Loucy (cell line): ENCODE measurements around the gene ACVR1.

Experiments
- EZH2phosphoT487 ChIP-seq: fragments of 200-600 bp; IDR thresholded peaks from 2 replicates; pipeline ENCODE4 v1.6.1; 2018; ENCODE audit warnings: antibody characterized with exemption, mild to moderate bottlenecking, moderate library complexity, borderline replicate concordance
- TF ChIP-seq, protein P1 (sequence below): fragments of 200-600 bp; sonication (generic); conservative IDR thresholded peaks from 2 replicates; pipeline ENCODE4 v1.5.1; 2014; ENCODE audit warnings: mild to moderate bottlenecking, antibody characterized with exemption, low read length

GRCh38 chr2:157726946-157727345 is 149.2 kb downstream of the ACVR1 start:
- TF ChIP-seq, protein P1, sequence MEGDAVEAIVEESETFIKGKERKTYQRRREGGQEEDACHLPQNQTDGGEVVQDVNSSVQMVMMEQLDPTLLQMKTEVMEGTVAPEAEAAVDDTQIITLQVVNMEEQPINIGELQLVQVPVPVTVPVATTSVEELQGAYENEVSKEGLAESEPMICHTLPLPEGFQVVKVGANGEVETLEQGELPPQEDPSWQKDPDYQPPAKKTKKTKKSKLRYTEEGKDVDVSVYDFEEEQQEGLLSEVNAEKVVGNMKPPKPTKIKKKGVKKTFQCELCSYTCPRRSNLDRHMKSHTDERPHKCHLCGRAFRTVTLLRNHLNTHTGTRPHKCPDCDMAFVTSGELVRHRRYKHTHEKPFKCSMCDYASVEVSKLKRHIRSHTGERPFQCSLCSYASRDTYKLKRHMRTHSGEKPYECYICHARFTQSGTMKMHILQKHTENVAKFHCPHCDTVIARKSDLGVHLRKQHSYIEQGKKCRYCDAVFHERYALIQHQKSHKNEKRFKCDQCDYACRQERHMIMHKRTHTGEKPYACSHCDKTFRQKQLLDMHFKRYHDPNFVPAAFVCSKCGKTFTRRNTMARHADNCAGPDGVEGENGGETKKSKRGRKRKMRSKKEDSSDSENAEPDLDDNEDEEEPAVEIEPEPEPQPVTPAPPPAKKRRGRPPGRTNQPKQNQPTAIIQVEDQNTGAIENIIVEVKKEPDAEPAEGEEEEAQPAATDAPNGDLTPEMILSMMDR: no peak
- no peak for TF ChIP-seq EZH2phosphoT487
